ENCODE results near the gene TTLL5.
"Not testable (repeated sequence)": the region's sequence is repeated elsewhere in the genome, so short reads cannot be mapped to it uniquely, and the experiment has no call there.

The TTLL5 gene

GRCh38 chr14:75650253-75651058 is 10.6 kb upstream of the TTLL5 start:
- DNase-seq = no peak

- DNase-seq = no peak
Measured at GRCh38 chr14:75653563-75653962, 7.5 kb upstream of the TTLL5 start.

GRCh38 chr14:75654127-75654732 is 6.8 kb upstream of the TTLL5 start:
- DNase-seq = peak; percentile 86

DNA sequence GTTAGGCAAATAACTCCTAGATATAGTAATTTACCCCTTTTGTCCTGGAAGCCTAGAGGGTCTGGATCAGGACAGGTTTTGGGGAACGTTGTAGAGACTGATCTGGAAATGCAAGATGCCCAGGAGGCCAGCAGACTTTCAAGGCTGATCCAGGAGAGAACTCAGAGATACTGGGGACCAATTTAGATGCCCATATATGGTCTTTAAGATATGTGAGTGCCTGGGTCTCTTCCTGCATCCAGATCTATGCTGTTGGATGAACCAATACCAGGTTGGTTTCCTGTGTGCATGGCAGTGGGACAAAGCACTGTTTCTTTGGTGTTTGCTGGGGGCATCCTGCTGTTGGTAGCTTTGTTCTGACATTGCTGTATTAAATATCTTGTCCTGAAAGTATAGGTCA is 5.8 kb upstream of the TTLL5 start:
- DNase-seq = no peak

DNA sequence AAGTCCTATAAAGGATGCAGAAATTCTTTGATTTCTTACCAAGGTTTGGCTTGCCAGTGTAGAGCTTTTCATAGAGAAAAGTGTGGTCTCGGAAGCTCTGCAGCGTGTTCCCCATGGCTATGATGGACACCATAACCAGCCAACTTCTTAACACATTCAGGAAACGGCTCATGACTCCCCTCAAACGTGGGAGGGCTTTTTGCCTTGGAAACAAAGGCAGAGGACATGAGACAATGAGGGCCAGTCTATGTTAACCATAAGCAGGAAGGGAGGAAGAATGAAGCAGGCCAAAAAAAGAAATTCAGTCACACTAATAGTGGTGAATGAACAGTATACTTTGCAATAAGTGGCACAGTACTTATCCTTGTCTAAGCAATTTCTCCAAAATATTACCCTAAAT is 3.7 kb upstream of the TTLL5 start:
- no peak for DNase-seq

GRCh38 chr14:75658957-75659356 is 2.1 kb upstream of the TTLL5 start:
- no peak for DNase-seq

DNA sequence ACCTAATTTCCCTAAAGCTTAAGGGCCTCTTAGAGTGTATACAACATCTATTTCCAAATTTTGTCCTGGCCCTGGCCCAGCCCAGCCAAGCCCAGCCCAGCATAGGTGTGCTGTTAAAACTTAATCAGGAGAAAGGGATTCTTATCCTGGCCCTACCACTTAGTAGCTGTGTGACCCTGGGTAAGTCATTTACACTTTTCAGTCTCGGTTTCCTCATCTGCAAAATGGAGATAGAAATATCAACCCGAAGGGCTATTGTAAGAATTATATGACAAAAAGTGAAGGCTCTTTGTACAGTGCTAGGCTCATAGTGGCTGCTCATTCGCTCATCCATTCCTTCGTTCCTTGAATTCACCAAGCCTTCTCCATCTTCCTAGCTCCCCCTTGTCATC is 812 bp upstream of the TTLL5 start:
- DNase-seq = no peak

- DNase-seq = no peak
Measured at GRCh38 chr14:75661499-75661814, 411 bp downstream of the TTLL5 start.

GRCh38 chr14:75662966-75663365 is 1.9 kb downstream of the TTLL5 start:
- DNase-seq = no peak

- DNase-seq = no peak
Measured at GRCh38 chr14:75667099-75667765, 6.2 kb downstream of the TTLL5 start.

GRCh38 chr14:75672605-75673192 is 11.7 kb downstream of the TTLL5 start:
- no peak for DNase-seq

DNA sequence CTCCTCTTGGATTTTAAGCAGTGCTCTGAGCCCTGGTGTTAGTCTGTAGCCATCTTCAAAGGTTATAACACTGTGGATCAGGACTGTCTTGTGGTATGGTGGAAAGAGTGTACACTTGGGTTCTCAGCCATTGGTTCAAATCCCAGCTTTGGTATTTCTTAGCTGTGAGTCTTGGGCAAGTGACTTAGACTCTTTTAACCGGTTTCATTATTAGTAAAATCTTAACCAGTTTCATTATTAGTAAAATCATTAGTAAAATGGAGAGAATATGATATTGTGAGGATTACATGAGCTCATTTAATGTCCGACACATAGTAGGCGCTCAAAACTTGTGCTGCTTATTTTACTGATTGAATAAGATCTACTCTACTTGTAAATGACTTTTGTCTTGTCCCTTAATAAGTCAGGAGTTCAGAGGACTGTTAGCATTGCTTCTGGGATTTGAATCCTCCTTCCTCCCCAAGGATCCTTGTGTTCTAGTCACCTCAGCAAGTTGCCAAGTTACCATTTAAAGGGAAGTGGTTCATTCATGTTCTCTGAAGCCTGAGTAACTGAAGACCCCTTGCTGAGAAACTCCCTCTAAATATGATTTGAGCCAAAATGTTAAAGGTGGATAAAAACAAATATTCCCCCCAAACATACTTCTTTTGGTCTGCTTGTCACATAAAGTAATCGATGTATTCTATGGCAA is 12.4 kb downstream of the TTLL5 start:
- no peak for DNase-seq

GRCh38 chr14:75675265-75675960 is 14.4 kb downstream of the TTLL5 start:
- DNase-seq = no peak

DNA sequence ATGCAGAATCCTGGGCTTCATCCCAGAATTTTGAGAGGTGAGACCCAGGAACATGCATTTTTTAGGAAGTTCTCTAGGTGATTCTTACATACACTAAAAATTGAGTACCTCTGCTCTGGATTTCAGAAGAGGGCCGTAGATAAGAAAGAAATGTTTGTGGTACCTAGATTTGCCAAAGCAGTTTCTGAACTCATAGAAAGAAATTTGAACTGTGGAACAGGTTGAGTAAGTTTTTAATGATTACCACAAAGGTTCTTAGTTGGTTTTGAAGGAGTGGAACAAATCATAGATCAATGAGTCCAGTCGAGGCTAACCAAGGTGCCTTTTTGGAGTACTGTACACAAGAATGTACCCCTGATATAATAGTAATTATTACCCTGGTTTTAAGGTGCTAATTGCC is 24.9 kb downstream of the TTLL5 start:
- no peak for DNase-seq

GRCh38 chr14:75689012-75689411 is 28.0 kb downstream of the TTLL5 start:
- no peak for DNase-seq

DNA sequence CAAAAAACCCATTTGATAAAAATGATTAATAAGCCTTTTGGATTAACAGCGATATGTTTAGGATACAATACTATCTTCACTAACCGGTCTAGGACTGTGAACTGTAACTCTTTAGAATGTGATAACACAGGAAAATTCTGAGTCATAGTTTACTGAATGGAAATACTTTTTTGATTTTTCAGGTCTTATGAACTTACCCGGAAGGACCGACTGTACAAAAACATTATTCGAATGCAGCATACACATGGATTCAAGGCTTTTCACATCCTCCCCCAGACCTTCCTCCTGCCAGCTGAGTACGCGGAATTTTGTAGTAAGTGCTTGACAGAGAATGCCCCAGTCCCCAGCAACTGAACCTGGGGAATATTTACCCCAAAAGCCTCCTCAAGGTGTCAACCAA is 29.0 kb downstream of the TTLL5 start:
- DNase-seq = peak; percentile 4

DNA sequence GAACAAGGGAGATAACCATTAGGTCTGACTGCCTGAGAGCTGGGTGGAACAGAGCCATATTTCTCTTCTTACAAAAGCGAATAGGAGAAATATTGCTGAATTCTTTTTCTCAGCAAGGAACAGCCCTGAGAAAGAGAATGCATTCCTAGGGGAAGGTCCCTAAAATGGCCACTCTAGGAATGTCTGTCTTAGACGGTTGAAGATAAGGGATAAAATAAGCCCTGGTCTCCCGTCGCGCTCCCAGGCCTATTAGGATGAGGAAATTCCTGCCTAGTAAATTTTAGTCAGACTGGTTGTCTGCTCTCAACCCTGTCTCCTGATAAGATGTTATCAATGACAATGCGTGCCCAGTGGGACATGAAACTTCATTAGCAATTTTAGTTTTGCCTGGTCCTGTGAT is 34.0 kb downstream of the TTLL5 start:
- DNase-seq = not testable (repeated sequence)

- DNase-seq = no peak
Measured at GRCh38 chr14:75697386-75697785, 36.3 kb downstream of the TTLL5 start.

GRCh38 chr14:75697918-75698317 is 36.9 kb downstream of the TTLL5 start:
- no peak for DNase-seq

GRCh38 chr14:75699331-75699730 is 38.3 kb downstream of the TTLL5 start:
- no peak for DNase-seq

GRCh38 chr14:75700295-75700694 is 39.2 kb downstream of the TTLL5 start:
- no peak for DNase-seq

DNA sequence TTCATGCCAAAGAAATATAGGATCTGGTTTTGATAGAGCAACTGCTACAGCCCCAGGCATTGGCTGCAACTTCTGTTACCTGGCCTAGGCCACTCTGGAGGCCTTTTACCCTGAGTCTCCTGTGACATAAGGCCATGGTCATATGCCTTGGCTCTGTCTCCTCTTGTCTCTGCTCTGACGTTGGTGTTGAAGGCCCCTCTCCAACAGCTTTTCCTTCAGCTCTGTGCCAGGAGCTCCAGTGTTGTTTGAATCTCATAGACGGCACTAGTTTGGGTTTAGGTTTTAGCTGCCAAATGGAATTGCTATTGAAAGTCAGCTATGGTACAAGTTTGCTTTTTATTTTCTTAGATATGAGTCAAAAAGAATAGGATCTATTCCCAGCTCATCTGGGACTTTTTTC is 41.1 kb downstream of the TTLL5 start:
- DNase-seq = no peak
